ENCODE data around the gene WAS.

Gene WAS

DNA sequence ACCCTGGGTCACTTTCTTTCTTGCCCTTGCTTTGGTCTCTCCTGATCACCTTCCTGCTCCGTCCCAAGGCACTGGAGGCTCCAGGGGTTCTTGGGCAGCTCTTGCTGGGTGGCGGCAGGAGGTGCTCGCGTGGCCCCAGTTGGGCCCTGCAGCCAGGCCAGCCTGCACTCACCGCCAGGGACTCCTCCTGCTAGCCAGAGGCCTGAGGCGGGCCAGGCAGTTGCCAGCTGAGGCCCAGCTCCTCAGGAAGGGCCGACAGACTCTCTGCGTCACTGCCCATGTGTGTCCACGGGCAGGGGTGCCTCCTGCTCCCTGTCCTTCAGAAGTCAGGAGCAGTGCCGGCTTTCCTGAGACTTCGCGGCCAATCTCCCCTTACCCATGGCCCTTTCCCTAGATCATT is 22.3 kb downstream of the WAS start:
- Histone ChIP-seq H3K9me3 (ENCODE audit: low read length) (peaks cover 3% of the 10 kb centered on the region), H3K27me3 (ENCODE audit: insufficient read depth, low read length) (no peaks in the 10 kb centered on the region), H3K36me3 (ENCODE audit: insufficient read depth, low read length) (peaks cover 26% of the 10 kb centered on the region), H3K4me3 (ENCODE audit: low read length) (no peak overlapping the region), H3K4me1 (ENCODE audit: insufficient read depth, low read length) (no peaks in the 10 kb centered on the region), H2AFZ (ENCODE audit: low read depth, low read length) (no peak overlapping the region)

DNA sequence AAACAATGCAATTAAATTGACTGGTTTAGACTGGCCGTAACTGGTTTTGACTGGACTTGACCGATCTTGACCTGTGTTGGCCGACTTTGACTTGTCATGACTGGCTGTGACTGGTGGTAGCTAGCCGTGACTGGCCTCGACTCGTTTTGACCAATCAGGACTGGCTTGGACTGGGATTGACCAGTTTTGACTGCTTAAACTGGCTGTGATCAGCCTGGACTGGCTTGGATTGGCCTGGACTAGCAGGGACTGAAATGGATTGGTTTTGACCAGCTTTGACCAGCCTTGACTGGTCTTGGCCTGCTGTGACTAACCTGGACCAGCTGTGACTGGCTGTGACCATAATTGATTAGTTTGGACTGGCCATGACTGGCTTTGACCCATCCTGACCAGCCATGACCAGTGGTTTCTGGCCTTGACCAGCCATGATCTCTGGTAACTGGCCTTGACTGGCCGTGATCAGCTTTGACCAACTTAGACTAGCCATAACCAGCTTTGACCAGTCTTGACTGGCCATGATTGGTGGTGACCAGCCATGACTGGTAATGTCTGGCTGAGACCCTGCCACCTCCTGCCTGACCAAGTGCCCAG is 26.0 kb downstream of the WAS start:
- H3K4me3 ChIP-seq (ENCODE audit: low read length), result no peak overlapping the region
- no peaks in the 10 kb centered on the region for H3K4me1 ChIP-seq (ENCODE audit: insufficient read depth, low read length)
- H2AFZ ChIP-seq (ENCODE audit: low read depth, low read length), result no peak overlapping the region
- H3K36me3 ChIP-seq (ENCODE audit: insufficient read depth, low read length), result peaks cover 4% of the 10 kb centered on the region
- H3K27me3 ChIP-seq (ENCODE audit: insufficient read depth, low read length), result no peaks in the 10 kb centered on the region
- H3K9me3 ChIP-seq (ENCODE audit: low read length), result peaks cover 3% of the 10 kb centered on the region

DNA sequence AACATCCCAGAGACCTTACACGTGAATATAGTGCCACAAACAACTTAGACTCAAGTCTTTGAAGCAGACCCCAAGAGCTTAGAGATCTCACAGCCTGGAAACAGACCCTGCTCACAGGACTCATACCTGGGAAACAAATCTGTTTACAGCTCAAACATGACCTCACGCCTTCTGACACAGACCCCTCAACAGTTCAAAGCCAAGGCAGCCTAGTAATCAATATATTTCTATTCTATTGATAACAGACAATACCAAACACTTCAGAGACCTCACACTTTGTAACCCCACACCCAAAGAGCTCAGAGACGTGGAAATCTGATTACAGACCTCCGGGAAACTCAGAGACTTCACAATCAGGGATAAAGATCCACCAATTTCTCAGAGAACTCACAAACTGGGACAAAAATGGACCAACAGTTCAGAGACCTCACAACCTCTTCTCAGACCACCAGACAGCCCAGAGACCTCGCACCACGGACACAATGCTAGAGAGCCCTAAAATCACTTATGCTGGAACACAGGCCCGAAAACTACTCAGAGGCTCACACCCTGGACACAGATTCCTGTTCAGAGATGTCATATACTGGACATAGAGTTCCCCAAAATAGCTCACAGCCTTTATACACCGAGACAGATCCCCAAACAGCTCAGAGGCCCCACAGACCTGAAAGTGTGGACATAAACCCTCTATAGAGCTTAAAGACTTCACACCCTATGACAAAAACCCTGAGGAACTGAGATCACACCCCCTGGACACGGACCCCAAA is 27.7 kb downstream of the WAS start:
- Histone ChIP-seq H3K9me3 (ENCODE audit: low read length) (peaks cover 3% of the 10 kb centered on the region), H2AFZ (ENCODE audit: low read depth, low read length) (no peak overlapping the region), H3K4me3 (ENCODE audit: low read length) (no peak overlapping the region), H3K27me3 (ENCODE audit: insufficient read depth, low read length) (no peaks in the 10 kb centered on the region), H3K4me1 (ENCODE audit: insufficient read depth, low read length) (no peaks in the 10 kb centered on the region), H3K36me3 (ENCODE audit: insufficient read depth, low read length) (peaks cover 4% of the 10 kb centered on the region)

GRCh38 chrX:48711929-48712505 is 28.4 kb downstream of the WAS start:
- Histone ChIP-seq H3K9me3 (ENCODE audit: low read length) (peaks cover 5% of the 10 kb centered on the region), H3K4me3 (ENCODE audit: low read length) (no peak overlapping the region), H3K27me3 (ENCODE audit: insufficient read depth, low read length) (no peaks in the 10 kb centered on the region), H2AFZ (ENCODE audit: low read depth, low read length) (no peak overlapping the region), H3K4me1 (ENCODE audit: insufficient read depth, low read length) (no peaks in the 10 kb centered on the region), H3K36me3 (ENCODE audit: insufficient read depth, low read length) (peaks cover 4% of the 10 kb centered on the region)

GRCh38 chrX:48713847-48714246 is 30.2 kb downstream of the WAS start:
- Histone ChIP-seq H3K4me1 (ENCODE audit: insufficient read depth, low read length) (no peaks in the 10 kb centered on the region), H2AFZ (ENCODE audit: low read depth, low read length) (no peak overlapping the region), H3K27me3 (ENCODE audit: insufficient read depth, low read length) (no peaks in the 10 kb centered on the region), H3K36me3 (ENCODE audit: insufficient read depth, low read length) (no peaks in the 10 kb centered on the region), H3K4me3 (ENCODE audit: low read length) (no peak overlapping the region), H3K9me3 (ENCODE audit: low read length) (peaks cover 5% of the 10 kb centered on the region)

GRCh38 chrX:48714573-48714972 is 31.0 kb downstream of the WAS start:
- Histone ChIP-seq H3K9me3 (ENCODE audit: low read length) (peaks cover 3% of the 10 kb centered on the region), H3K27me3 (ENCODE audit: insufficient read depth, low read length) (no peaks in the 10 kb centered on the region), H3K36me3 (ENCODE audit: insufficient read depth, low read length) (no peaks in the 10 kb centered on the region), H3K4me3 (ENCODE audit: low read length) (no peak overlapping the region), H3K4me1 (ENCODE audit: insufficient read depth, low read length) (no peaks in the 10 kb centered on the region), H2AFZ (ENCODE audit: low read depth, low read length) (no peak overlapping the region)

DNA sequence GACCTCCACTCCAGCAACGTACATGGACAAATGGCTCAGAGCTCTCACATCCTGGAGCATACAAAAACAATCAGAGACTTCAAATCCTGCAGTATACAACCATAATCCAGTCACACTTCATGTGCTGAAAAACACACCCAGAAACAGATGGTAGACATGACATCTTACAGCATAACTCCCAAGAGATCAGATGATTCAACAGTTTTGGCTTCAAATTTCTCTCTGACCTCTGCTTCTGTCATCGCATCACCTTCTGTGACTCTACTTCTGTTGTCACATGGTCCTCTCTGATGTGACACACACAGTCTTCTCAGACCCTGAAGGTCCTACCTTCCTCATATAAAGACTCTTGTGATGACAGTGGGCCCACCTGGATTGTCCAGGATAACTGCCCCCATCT is 31.5 kb downstream of the WAS start:
- H2AFZ ChIP-seq (ENCODE audit: low read depth, low read length), result no peak overlapping the region
- no peak overlapping the region for H3K4me3 ChIP-seq (ENCODE audit: low read length)
- H3K9me3 ChIP-seq (ENCODE audit: low read length), result peaks cover 3% of the 10 kb centered on the region
- H3K36me3 ChIP-seq (ENCODE audit: insufficient read depth, low read length), result no peaks in the 10 kb centered on the region
- no peaks in the 10 kb centered on the region for H3K27me3 ChIP-seq (ENCODE audit: insufficient read depth, low read length)
- no peaks in the 10 kb centered on the region for H3K4me1 ChIP-seq (ENCODE audit: insufficient read depth, low read length)

DNA sequence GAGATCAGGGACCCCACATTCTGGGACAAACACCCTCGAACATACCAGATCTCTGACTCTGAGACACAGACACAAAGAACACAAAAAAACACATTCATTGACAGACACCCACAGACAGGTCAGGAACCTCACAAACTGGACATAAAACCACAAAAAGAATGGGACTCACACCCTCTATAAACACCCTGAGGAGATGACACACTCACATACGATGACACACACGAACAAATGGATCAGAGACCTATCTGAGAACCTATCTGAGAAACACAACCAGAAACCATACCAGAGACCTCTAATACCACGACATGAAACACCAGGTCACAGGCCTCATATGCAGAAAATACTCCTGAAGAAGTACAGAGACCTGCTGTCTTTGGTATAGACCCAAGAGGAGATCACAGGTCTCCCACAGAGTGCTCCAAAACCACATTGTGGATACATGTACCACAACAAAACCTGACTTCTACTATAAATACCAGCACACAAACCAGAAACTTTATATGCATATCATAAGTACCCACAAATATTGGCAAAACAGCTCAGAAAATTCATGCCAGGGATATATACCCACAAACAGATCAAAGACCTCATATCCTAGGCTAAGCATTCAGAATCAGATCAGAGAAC is 32.4 kb downstream of the WAS start:
- H2AFZ ChIP-seq (ENCODE audit: low read depth, low read length), result no peak overlapping the region
- H3K4me3 ChIP-seq (ENCODE audit: low read length), result no peak overlapping the region
- no peaks in the 10 kb centered on the region for H3K4me1 ChIP-seq (ENCODE audit: insufficient read depth, low read length)
- H3K36me3 ChIP-seq (ENCODE audit: insufficient read depth, low read length), result no peaks in the 10 kb centered on the region
- H3K27me3 ChIP-seq (ENCODE audit: insufficient read depth, low read length), result no peaks in the 10 kb centered on the region
- H3K9me3 ChIP-seq (ENCODE audit: low read length), result peaks cover 3% of the 10 kb centered on the region

DNA sequence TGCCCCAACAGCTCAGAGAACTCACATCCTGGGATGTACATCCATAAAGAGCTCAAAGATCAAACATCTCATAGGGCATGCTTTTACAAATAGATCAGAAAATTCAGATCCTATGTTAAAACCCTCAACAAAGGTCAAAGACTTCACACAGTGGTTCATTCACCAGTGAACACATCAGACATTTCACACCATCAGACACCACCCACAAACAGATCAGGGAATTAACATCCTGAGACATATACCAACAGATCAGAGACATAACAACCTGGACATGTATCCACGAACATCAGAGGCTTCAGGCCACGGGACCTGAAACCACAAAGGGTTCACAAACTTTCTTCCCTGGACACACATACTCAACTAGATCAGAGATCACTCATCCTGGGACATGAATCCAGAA is 36.4 kb downstream of the WAS start:
- Histone ChIP-seq H3K27me3 (ENCODE audit: insufficient read depth, low read length) (no peaks in the 10 kb centered on the region), H3K4me1 (ENCODE audit: insufficient read depth, low read length) (no peaks in the 10 kb centered on the region), H3K9me3 (ENCODE audit: low read length) (peaks cover 3% of the 10 kb centered on the region), H3K36me3 (ENCODE audit: insufficient read depth, low read length) (no peaks in the 10 kb centered on the region), H2AFZ (ENCODE audit: low read depth, low read length) (no peak overlapping the region), H3K4me3 (ENCODE audit: low read length) (no peak overlapping the region)

- Histone ChIP-seq H3K27me3 (ENCODE audit: insufficient read depth, low read length) (no peaks in the 10 kb centered on the region), H3K4me3 (ENCODE audit: low read length) (no peak overlapping the region), H2AFZ (ENCODE audit: low read depth, low read length) (no peak overlapping the region), H3K4me1 (ENCODE audit: insufficient read depth, low read length) (no peaks in the 10 kb centered on the region), H3K9me3 (ENCODE audit: low read length) (peaks cover 3% of the 10 kb centered on the region), H3K36me3 (ENCODE audit: insufficient read depth, low read length) (no peaks in the 10 kb centered on the region)
Measured at GRCh38 chrX:48720577-48721250, 37.1 kb downstream of the WAS start.

- H3K36me3 ChIP-seq (ENCODE audit: insufficient read depth, low read length), result no peaks in the 10 kb centered on the region
- peaks cover 2% of the 10 kb centered on the region for H3K9me3 ChIP-seq (ENCODE audit: low read length)
- no peak overlapping the region for H2AFZ ChIP-seq (ENCODE audit: low read depth, low read length)
- H3K4me3 ChIP-seq (ENCODE audit: low read length), result no peak overlapping the region
- no peaks in the 10 kb centered on the region for H3K27me3 ChIP-seq (ENCODE audit: insufficient read depth, low read length)
- no peaks in the 10 kb centered on the region for H3K4me1 ChIP-seq (ENCODE audit: insufficient read depth, low read length)
Measured at GRCh38 chrX:48721916-48722315, 38.3 kb downstream of the WAS start.

DNA sequence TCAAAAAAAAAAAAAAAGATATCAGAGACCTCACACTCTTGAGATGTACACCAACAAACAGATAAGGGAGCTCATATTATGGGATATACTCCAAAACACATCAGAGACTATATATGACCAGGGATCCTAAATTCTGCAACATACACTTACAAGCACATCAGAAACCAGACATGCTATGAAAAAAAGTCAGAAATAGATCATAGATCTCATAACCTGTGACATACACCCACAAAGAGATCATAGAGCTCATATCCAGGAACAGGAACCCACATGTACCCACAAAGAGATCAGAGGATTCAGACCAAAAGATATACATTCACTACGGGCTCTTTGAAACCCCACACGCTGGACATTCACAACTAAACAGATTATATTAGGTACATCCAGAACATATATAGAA is 43.0 kb downstream of the WAS start:
- Histone ChIP-seq H2AFZ (ENCODE audit: low read depth, low read length) (no peak overlapping the region), H3K27me3 (ENCODE audit: insufficient read depth, low read length) (no peaks in the 10 kb centered on the region), H3K4me1 (ENCODE audit: insufficient read depth, low read length) (no peaks in the 10 kb centered on the region), H3K36me3 (ENCODE audit: insufficient read depth, low read length) (no peaks in the 10 kb centered on the region), H3K4me3 (ENCODE audit: low read length) (no peak overlapping the region), H3K9me3 (ENCODE audit: low read length) (no peaks in the 10 kb centered on the region)

- no peaks in the 10 kb centered on the region for H3K36me3 ChIP-seq (ENCODE audit: insufficient read depth, low read length)
- no peaks in the 10 kb centered on the region for H3K4me1 ChIP-seq (ENCODE audit: insufficient read depth, low read length)
- H3K9me3 ChIP-seq (ENCODE audit: low read length), result no peaks in the 10 kb centered on the region
- no peak overlapping the region for H2AFZ ChIP-seq (ENCODE audit: low read depth, low read length)
- no peak overlapping the region for H3K4me3 ChIP-seq (ENCODE audit: low read length)
- H3K27me3 ChIP-seq (ENCODE audit: insufficient read depth, low read length), result no peaks in the 10 kb centered on the region
Measured at GRCh38 chrX:48728653-48729052, 45.1 kb downstream of the WAS start.

Measured in neuron (in vitro differentiated cells).